ENCODE results near the gene CACFD1. TPM values are rescaled to one million over a fixed set of nuclear protein-coding genes. Genes with fewer than 3 reads are reported as not detected.
A peak's percentile ranks its signal among the peaks of the same experiment; 100 is the strongest.

The CACFD1 gene
- total RNA-seq, 4 donors from 2014 or later, result 8.6 to 16.3 (median 10.3) TPM

- WGBS, 2 donors, result 83 to 96% methylated on average over 8 of the region's 8 CpGs
- Histone ChIP-seq H3K27me3 (no peaks in the 10 kb centered on the region), H3K4me1 (peaks cover 0 to 46% (median 11%) of the 10 kb centered on the region in 4 donors), H3K36me3 (no peaks in the 10 kb centered on the region), H3K9me3 (no peaks in the 10 kb centered on the region), H3K4me3 (no peak overlapping the region), H3K27ac (peak overlapping the region in 2 of 4 donors; percentile 70 to 76)
- TF ChIP-seq EP300 (IDR thresholded peaks at IDR 0.05) (no peak), CTCF (IDR thresholded peaks at IDR 0.05) (no peak), POLR2A (IDR thresholded peaks at IDR 0.05) (no peak)
- DNase-seq (ENCODE audit: low spot score in 2 of 2), result no peak
Observed at GRCh38 chr9:133491656-133491925, 31.8 kb downstream of the CACFD1 start.

DNA sequence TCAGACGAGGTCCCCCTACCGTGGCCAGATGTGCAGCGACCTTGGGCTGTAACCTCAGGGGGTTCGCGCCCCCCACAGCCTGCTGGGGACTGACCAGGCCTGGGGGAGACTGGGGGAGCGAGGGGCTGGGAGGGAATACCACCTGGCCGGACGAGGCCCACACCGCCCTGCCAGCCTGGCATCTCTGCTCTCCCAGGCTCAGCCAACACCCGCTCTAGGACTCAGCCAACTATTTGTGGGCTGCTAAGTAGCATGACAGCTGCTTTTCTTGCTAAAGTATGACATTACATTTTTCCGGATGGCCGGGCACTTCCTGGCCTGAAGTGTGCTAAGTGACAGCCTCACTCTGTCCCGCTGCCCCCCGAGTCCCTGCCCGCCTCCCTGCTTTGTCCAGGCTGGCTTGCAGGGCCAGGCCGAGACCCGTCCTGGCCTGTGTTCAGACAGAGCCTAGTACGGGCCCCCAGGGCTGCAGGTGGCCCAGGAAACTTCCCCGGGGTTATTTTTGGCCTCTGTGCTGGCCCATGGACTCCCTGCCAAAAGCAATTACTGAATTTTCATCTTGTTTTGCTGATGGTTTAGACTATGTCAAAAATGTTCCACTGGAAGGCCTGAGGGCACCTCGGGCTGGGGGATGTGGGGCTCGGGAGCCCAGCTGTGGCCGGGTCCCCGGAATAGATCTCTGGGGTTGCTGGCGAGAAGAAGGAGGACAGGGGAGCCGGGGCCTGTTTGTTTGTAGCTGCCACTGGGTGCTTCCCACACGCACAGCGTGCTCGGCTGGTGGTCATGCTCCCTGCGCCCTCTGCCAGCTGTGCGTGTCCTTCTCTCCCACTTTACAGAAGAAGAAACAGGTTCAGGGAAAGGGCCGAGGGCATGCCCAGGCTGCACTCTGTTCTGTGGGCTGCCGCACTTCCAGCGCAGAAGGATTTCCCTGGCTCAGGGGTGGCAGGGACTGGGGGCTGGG lies 32.6 kb downstream of the CACFD1 start:
- no peak for TF ChIP-seq POLR2A (IDR thresholded peaks at IDR 0.05)
- no peak for TF ChIP-seq CTCF (IDR thresholded peaks at IDR 0.05)
- TF ChIP-seq EP300 (IDR thresholded peaks at IDR 0.05), result no peak
- H3K36me3 ChIP-seq, result no peaks in the 10 kb centered on the region
- peaks cover 0 to 5% of the 10 kb centered on the region in 2 donors for H3K27me3 ChIP-seq
- H3K4me3 ChIP-seq, result no peak overlapping the region
- H3K4me1 ChIP-seq, result peaks cover 0 to 50% (median 11%) of the 10 kb centered on the region in 4 donors
- 43 to 49% methylated on average over 28 to 30 of the region's 33 CpGs for WGBS, 2 donors
- no peak for DNase-seq (ENCODE audit: low spot score in 2 of 2)
- H3K9me3 ChIP-seq, result no peaks in the 10 kb centered on the region
- peak overlapping the region in 3 of 4 donors; percentile 52 to 76 (median 70) for H3K27ac ChIP-seq

- Histone ChIP-seq H3K9me3 (no peaks in the 10 kb centered on the region), H3K27ac (peak overlapping the region in 2 of 4 donors; percentile 70 to 76), H3K4me3 (no peak overlapping the region), H3K27me3 (peaks cover 0 to 7% of the 10 kb centered on the region in 2 donors), H3K36me3 (no peaks in the 10 kb centered on the region), H3K4me1 (peaks cover 0 to 44% (median 11%) of the 10 kb centered on the region in 4 donors)
- no peak for DNase-seq (ENCODE audit: low spot score in 2 of 2)
- no peak for TF ChIP-seq CTCF (IDR thresholded peaks at IDR 0.05)
- TF ChIP-seq POLR2A (IDR thresholded peaks at IDR 0.05), result no peak
- TF ChIP-seq EP300 (IDR thresholded peaks at IDR 0.05), result no peak
- 60 to 82% methylated on average over 1 to 8 of the region's 11 CpGs for WGBS, 2 donors
Observed at GRCh38 chr9:133493428-133493827, 33.6 kb downstream of the CACFD1 start.

- H3K36me3 ChIP-seq, result no peaks in the 10 kb centered on the region
- DNase-seq (ENCODE audit: low spot score in 2 of 2), result no peak
- peaks cover 0 to 44% (median 11%) of the 10 kb centered on the region in 4 donors for H3K4me1 ChIP-seq
- no peak overlapping the region for H3K27ac ChIP-seq
- H3K27me3 ChIP-seq, result peaks cover 0 to 7% of the 10 kb centered on the region in 2 donors
- TF ChIP-seq CTCF (IDR thresholded peaks at IDR 0.05) (no peak), EP300 (IDR thresholded peaks at IDR 0.05) (no peak), POLR2A (IDR thresholded peaks at IDR 0.05) (no peak)
- H3K9me3 ChIP-seq, result no peaks in the 10 kb centered on the region
- no peak overlapping the region for H3K4me3 ChIP-seq
- WGBS, 2 donors, result 86 to 89% methylated on average over 23 of the region's 23 CpGs
Observed at GRCh38 chr9:133493845-133494540, 34.2 kb downstream of the CACFD1 start.

Measured in tibial nerve (tissue), 4 donors.